RPMI7951 (cell line): ENCODE data around the gene BIRC5. TPM values are rescaled to one million over a fixed set of nuclear protein-coding genes. Genes with fewer than 3 reads are reported as not detected.
"Not testable (repeated sequence)": the region's sequence is repeated elsewhere in the genome, so short reads cannot be mapped to it uniquely, and the experiment has no call there.

Experiments used
- DNase-seq: peaks from one replicate; pipeline ENCODE4 v3.0.0-alpha.2; 2012; ENCODE audit warnings: low read depth
- total RNA-seq: library from RNA; depleted of rRNA; stranded (reverse); fragments of >200 nt; shearing (Covaris generic); gene quantifications from 2 replicates; pipeline ENCODE4 v1.2.3, GENCODE V29; 2014; rRNA removed

Gene BIRC5
- 157 and 160 TPM in 2 replicates for total RNA-seq

DNA sequence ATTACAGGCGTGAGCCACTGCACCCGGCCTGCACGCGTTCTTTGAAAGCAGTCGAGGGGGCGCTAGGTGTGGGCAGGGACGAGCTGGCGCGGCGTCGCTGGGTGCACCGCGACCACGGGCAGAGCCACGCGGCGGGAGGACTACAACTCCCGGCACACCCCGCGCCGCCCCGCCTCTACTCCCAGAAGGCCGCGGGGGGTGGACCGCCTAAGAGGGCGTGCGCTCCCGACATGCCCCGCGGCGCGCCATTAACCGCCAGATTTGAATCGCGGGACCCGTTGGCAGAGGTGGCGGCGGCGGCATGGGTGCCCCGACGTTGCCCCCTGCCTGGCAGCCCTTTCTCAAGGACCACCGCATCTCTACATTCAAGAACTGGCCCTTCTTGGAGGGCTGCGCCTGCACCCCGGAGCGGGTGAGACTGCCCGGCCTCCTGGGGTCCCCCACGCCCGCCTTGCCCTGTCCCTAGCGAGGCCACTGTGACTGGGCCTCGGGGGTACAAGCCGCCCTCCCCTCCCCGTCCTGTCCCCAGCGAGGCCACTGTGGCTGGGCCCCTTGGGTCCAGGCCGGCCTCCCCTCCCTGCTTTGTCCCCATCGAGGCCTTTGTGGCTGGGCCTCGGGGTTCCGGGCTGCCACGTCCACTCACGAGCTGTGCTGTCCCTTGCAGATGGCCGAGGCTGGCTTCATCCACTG is at the start of gene BIRC5:
BIRC5 (plus strand) TSS at position 238 of the 690 bp plus-strand sequence; CDS start at position 302, 64 bp downstream.
- DNase-seq = peak; percentile 84

DNA sequence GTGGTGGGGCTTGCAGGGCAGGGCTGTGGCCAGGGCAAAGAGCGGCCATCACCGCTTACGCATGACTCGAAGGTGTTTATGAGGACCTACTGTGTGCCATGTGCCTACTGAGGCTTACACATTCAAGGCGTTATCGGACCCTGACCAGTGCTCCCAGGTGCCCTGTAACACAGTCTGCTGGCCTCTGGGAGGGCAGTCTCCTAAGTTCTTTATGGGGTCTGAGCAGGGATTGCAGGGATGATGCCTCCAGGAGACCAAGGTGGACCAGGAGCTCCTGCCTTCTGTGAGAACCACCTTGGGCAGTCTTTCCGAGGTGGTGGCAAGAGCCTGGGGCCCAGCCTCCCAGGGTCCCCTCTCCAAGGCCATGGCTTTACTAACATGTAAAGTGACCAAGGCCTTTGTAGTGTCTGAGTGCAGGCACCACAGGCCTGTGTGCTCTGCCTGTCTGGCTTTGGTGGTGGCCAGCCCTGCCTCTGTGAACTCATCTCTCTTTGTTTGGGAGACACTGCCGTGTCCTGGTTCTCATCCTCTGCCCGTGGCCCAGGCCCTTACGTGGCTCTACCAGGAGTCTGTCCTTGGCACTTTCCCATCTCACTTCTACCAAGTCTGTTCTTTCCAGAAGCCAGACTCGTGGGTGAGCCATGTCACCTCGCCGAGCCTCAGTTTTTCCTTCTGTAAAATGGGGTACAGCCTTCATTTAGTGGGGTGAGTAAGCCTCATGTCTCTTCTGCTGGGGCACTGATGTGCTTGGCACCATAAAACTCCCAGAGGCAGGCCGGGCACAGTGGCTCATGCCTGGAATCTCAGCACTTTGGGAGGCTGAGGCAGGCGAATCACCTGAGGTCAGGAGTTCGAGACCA is 49.1 kb upstream of the BIRC5 start:
- no peak for DNase-seq

DNA sequence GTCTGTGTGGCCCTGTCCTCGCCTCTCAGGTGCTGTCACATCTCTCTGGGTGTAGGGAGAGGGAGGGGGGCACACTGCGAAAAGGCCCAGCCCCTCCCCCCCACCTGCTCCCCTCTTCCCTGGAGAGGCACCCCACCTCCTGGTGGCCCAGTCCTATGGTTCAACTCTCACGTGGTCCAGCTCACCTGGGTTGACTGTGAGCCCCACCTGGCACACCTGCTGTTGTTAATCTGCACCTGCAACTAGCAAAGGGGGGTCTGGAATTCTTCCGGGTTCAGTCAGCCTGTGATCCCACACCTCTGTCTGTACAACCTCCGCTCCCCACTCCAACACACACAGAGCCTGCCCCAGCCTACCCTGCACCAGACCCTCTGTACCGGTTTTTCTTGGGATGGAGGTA is 47.6 kb upstream of the BIRC5 start:
- DNase-seq = no peak

DNA sequence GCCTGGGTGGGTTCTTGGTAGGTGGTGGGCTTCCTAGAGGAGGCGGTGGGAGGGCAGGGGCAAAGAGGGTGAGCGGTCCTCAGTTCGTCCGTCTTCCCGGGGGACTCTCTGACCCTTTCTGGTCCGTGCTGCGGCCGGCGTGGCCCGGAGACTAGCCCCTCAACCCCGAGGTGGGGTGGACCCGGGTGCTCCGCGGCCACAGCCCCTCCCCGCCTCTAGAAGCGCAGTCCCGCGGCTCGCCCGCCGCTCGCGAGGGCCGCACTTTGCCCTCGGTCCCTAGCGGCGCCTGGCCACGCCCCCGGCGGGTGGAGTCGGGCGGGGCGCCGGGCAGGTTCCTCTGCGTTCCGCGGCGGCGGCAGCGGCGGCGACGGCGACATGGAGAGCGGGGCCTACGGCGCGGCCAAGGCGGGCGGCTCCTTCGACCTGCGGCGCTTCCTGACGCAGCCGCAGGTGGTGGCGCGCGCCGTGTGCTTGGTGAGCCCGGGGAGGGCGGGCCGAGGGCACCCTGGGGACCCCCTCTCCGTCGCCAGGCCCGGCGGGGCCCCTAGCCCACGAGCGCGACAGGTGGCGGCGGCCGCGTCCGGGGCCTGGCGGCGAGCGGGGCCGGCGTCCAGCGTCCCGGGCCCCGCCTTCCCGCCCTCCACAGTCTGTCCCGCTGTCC is 45.7 kb upstream of the BIRC5 start, which contains the start of gene SYNGR2:
SYNGR2 (plus strand) TSS at position 340 of the 661 bp plus-strand sequence; CDS start at position 376, 36 bp downstream.
- DNase-seq = peak; percentile 66

DNA sequence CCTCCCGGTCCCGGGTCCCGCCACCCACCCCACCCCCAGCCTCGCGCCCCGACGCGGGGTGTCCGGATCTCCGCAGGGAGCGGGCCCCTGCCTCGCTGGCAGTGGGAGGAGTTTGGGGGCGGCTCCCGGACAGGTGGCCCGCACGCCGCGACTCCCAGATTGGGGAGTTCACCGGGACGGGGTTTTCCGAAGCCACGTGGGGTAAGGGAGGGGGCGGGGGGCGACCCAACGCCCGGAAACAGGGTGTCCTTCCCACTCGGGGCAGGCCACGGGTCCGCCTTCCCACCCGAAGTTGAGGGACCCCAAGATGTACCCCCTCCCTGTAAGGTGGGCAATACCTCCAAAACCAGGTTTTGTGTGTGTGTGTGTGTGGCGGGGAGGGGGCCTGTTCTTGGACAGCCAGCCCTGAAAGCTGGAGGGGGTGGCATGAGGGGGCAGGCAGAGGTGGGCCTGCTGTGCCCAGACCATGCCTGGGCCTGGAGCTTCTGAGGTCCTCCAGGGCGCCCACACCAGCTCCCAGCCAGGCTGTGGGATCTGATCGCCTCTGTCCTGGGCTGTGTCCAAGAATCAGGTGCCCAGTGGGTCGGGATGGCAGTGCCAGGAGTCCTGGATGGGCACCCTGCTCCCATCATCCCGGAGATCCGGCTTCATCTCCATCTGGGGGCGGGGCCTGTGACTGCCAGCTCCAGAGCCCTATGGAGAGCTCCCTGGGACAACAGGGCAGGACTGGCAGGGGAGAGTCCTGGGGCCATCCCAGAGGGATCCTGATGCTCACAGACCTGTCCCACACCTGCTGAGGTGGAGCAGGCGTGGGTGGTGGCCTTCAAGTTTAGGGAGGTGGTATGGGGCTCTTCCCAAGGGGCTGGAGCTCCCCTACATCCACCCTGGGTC is 44.9 kb upstream of the BIRC5 start:
- peak; percentile 41 for DNase-seq

DNA sequence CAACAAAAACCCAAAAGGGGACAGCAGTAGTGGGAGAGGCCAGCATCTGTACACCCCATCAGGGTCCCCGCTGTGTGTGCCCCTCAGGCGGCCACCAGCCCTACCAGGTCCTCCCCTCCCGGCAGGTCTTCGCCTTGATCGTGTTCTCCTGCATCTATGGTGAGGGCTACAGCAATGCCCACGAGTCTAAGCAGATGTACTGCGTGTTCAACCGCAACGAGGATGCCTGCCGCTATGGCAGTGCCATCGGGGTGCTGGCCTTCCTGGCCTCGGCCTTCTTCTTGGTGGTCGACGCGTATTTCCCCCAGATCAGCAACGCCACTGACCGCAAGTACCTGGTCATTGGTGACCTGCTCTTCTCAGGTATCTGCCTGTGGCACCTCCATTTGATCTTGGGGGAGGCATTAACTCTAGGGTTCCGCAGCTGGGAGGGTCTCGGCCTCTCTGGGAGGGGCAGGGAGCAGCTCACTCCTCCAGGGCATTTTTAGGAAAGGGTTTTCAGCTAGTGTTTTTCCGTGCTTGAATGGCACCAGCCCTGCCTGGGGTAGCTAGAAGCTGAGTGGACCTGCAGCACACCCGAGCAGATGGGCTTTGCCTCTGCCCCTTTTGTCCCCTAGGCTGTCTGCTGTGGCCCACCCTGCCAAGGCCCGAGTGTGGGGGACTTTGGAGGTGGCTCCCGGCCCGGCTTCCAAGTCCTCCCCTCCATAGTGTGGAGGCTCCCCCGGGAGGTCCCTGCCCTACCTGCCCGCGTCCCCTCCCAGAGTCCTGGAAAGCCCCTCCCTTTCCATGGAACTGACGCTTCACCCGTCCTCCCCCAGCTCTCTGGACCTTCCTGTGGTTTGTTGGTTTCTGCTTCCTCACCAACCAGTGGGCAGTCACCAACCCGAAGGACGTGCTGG is 43.1 kb upstream of the BIRC5 start:
- no peak for DNase-seq

DNA sequence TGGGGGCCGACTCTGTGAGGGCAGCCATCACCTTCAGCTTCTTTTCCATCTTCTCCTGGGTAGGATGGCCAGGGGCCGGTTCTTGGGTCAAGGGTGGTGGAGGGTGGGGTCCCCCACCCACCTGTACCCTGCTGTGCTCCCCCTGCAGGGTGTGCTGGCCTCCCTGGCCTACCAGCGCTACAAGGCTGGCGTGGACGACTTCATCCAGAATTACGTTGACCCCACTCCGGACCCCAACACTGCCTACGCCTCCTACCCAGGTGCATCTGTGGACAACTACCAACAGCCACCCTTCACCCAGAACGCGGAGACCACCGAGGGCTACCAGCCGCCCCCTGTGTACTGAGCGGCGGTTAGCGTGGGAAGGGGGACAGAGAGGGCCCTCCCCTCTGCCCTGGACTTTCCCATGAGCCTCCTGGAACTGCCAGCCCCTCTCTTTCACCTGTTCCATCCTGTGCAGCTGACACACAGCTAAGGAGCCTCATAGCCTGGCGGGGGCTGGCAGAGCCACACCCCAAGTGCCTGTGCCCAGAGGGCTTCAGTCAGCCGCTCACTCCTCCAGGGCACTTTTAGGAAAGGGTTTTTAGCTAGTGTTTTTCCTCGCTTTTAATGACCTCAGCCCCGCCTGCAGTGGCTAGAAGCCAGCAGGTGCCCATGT is 42.3 kb upstream of the BIRC5 start:
- DNase-seq = not testable (repeated sequence)

DNA sequence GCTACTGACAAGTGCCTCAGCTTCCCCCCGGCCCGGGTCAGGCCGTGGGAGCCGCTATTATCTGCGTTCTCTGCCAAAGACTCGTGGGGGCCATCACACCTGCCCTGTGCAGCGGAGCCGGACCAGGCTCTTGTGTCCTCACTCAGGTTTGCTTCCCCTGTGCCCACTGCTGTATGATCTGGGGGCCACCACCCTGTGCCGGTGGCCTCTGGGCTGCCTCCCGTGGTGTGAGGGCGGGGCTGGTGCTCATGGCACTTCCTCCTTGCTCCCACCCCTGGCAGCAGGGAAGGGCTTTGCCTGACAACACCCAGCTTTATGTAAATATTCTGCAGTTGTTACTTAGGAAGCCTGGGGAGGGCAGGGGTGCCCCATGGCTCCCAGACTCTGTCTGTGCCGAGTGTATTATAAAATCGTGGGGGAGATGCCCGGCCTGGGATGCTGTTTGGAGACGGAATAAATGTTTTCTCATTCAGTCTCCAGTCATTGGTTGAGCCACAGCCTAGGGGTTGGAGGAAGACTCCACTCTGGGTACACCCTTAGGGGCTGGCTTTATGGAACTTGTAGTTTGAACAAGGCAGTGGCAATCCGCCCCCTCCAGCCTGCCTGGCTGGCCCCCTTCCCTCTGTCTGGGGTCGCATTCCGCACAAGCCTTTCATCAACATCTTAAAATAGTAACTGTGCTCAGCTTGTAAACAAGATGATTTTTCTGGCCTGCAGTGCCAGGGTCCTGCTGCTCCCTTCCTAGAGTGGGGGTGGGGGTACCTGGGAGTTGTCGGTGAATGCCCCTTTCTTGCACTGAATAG is 41.6 kb upstream of the BIRC5 start:
- no peak for DNase-seq

DNA sequence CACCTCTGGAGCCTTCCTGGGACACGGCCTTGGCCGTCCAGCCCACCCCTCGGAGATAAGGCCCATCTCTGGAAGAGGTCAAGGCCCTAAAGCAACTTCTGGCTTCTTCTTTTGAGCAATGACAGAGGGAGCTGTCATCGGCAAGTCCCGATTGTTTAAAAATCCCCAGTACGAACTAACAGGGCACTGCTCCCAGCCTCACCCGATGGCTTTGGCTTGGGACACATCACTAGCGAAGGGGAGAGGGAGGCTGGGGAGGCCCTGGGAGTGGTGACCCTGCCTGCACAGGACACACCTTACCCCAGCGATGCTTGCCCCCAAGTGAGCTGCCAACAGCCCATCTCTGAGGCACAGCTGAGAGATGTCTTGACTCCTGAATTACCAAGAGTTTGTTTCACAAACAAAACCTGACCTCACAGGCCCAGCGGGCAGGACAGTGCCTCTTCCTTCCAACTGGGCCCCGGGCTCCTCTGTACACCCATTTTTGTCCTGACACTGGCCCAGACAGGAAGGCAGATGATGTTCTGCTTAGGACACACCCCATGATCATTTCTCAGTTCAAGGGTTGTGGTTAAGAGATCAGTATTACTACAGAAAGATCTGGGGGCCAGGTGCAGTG is 40.8 kb upstream of the BIRC5 start:
- no peak for DNase-seq

DNA sequence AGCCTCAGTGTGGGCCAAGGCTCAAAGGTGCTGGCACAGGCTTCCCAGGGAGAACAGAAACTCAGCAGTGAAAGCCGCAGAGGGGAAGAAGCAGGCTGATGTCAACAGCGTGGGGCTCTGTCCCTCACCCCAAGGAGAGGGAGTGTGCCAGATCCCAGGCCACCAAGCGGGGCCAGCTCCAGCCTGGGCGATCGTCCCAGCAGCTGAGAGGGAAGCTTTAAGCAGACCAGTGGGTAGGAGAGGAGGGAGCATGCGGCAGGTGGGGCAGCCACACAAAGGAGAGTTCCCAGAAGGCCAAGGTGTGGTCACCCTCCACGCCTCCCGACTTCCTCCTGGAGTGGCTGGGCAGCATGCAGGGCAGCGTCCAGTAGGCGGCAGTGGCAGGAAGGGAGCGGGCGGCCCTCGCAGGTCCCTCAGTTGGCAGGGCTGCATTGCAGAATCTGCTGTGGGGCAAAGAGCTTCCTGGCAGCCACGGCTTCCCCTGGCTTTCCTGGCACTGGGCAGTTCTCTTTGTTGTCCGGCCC is 39.6 kb upstream of the BIRC5 start:
- DNase-seq = no peak

DNA sequence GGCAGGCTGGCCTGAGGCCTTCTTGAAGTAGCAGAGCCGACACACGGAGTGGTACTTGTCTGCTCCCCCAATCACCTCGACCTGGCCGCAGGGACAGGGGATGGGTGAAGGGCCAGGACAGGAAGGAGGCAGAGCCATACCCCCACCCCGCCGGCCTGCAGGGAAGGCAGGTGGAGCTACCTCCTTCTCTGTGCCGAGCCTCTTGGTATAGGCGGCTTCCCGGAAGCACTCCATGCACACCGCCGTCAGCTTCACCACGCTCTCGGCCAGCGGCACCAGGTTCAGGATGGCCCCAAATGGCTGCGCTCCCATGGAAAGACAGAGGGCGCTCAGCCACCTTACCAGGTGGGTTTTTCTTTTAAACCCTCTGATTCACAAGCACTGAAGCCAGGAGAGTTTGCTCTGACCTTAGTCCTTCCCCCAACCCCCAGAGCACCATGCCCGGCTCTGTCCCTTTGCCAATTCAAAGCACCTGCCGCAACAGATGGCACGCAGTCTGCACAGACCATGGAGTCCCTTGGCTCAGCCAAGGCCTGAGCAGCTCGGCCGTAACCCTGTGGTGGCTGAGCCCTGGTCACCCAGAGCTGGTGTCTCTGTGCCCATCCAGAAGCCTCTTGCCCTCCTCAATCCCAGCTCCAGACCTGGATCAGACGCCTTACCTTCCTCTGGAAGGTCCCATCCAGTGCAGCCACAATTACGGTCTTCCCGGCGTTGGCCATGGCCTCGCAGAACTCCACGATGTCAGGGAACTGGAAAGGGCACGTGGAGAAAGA is 39.0 kb upstream of the BIRC5 start:
- DNase-seq = no peak

DNA sequence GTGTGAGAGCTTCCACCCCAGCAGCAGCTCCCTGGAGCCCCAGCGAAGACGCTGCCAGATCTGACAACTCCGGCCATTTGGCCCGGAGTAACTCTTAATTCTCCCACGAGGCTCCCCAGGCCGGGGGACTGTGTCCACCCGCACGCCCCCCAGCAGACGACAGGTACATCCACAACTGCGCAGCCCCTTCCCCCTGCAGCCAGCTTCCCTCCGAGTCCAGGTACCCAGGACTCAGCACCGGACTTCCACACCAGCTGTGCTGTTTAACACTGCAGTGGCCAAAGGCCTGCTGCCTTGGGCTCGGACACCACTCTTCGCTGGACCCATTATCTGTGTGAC is 38.4 kb upstream of the BIRC5 start:
- no peak for DNase-seq

DNA sequence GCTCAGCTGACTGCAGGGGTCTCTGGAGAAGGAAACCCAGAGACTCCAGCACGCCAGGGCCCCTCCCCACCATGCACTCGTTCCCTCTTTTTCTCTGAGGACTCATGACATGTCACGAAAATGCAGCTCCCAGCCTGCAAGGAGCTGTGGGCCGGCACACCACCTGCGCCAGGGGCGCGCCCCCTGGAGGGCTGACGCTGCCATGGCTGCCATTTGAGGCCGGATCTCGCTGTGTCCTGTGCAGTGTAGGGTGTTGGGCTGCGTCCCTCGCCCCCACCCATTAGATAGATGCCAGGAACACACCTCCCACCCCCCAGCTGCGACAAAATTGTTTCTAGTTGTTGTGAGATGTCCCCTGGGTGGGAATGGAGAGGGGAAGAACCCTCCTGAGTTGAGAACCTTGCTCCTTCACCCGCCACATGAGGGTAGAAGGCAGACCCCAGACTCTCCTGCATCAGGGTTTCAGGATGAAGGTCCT is 37.5 kb upstream of the BIRC5 start:
- DNase-seq = no peak

DNA sequence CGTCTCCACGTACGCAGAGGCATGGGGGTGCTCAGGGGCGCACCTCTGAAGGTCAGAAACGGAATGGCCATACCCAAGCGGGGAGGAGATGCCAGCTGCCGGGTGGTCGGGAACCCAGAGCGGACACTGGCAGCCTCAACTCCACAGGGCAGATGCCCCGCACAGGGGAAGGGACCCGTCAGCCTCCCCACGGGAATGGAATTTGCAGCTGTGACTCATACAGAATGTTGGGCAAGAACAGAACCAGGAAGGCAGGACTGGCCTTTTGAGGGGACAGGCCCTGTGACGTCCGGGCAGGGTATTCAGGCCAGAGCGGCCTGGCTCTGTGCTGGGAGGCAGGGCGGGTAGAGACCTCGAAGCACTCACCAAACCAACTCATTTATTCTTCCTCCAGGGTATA is 34.7 kb upstream of the BIRC5 start:
- no peak for DNase-seq

DNA sequence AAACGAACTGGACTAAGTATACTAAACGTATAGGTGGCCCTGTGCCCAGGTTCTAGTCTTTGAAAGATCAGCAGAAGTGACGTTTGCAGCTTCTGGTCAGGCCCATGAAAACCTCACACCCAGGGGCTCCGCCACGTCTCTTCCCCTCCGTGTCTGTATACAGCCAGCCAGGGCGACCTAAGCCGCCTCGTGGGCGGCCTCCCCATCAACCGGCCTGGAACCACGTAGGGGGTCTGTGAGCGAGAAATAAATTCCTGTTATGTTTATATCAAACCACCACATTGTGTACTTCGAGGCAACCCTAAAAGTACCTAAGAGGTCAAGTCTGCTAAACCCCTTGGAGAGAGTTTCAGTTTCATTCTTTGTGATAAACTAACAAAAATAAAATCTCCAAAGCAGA is 34.0 kb upstream of the BIRC5 start:
- no peak for DNase-seq

DNA sequence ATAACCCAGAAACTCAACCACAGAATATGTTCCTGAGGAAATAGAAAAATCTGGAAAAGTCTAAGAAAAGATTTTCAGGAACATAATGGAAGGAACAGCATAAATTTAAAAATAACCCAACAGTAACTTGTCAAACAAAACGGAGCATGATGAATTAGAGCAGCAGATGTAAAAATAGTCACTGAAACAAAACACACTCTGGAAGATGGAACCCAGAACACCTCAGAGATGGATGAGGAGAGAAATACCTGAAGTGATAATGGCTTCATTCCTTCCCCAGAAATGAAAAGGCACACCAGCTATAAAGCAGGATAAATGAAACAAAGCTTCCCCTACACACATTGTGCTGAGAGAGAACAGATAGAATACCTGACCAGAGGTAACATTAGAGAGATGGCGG is 33.5 kb upstream of the BIRC5 start:
- DNase-seq = no peak

DNA sequence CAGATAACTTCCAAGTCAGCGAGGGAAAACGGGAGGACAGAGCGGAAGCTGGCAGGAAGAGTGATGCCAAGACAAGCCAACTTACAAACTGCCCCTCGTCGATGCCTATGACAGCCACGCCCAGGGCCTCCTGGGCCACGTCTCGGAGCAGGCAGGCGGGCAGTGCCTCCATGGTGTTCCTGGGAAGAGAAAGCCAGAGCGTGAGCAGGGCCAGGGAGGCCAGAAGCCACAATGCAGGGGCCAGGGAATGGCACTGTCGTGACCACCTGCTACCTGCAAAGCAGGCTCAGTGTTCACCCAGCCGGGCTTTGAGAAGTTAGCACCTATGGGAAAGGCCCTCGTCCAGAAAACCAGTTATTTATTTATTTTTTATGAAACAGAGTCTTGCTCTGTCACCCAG is 31.5 kb upstream of the BIRC5 start:
- DNase-seq = no peak
